HCT116 (cell line): ENCODE results near the gene PCCA. TPM values are rescaled to one million over a fixed set of nuclear protein-coding genes. Genes with fewer than 3 reads are reported as not detected.

Experiments used
- ATAC-seq: fragments of 200-7000 bp; cut with Tn5 transposase; 2 replicates; pipeline ENCODE4 v1.9.1; 2020; ENCODE audit warnings: mild to moderate bottlenecking, moderate library complexity
- BruUV-seq: library from RNA; stranded (reverse); fragments of 400-500 nt; replicated peaks from 2 replicates; lab custom pipeline; 2021; lab: Mats Ljungman, UMichigan
- CTCF ChIA-PET: fragments of 300-600 bp; sonication (Branson Sonifier 250); formaldehyde crosslinking; loops from one replicate; lab custom pipeline; 2021; ENCODE audit warnings: antibody characterized with exemption; lab: Charles Lee
- POLR2A ChIA-PET: fragments of 300-600, 350-600 bp; sonication (Branson Sonifier 250); formaldehyde crosslinking; loops from one replicate; lab custom pipeline; 2021; ENCODE audit warnings: antibody characterized with exemption; lab: Charles Lee
- RAD21 ChIA-PET, 2 experiments: fragments of 300-600 bp; sonication (Branson Sonifier 250); formaldehyde crosslinking; loops; one replicate each; lab custom pipeline; 2023; ENCODE audit warnings: low total read pairs in 2 of 2; ENCODE audit not compliant: uncharacterized antibody in 2 of 2, unreplicated experiment in 2 of 2, low non-redundant PET in 1 of 2; lab: Charles Lee
- DNase-seq: peaks from one replicate; pipeline ENCODE4 v3.0.0-alpha.2; 2010; ENCODE audit warnings: low read depth, low spot score
- H2AFZ ChIP-seq: fragments of 200-600 bp; shearing (Covaris generic), sonication (generic); 2 replicates; pipeline ENCODE4 v1.6.1; 2017; ENCODE audit warnings: low read depth, mixed run types, mixed read lengths, antibody characterized with exemption, low read length; ENCODE audit not compliant: poor library complexity, severe bottlenecking
- H3K27ac ChIP-seq: 2 replicates; pipeline ENCODE4 v1.5.1; 2012; ENCODE audit warnings: low read depth, low read length
- H3K27me3 ChIP-seq: fragments of 200-600 bp; sonication (generic); 2 replicates; pipeline ENCODE4 v1.6.1; 2016; ENCODE audit warnings: mixed run types, low read length, mixed read lengths; ENCODE audit not compliant: insufficient read depth
- H3K36me3 ChIP-seq, 2 experiments: fragments of 200-500 bp in 1 of 2; fragments of 200-600 bp in 1 of 2; sonication (Bioruptor generic) in 1 of 2; sonication (generic) in 1 of 2; 2 replicates each; pipeline versions ENCODE4 v1.5.1 to v1.6.1; 2014 to 2016; ENCODE audit warnings: low read length in 2 of 2, inconsistent platforms in 1 of 2, mixed read lengths in 1 of 2, mixed run types in 1 of 2; ENCODE audit not compliant: insufficient read depth in 2 of 2, control insufficient read depth in 1 of 2
- H3K4me1 ChIP-seq, 2 experiments: fragments of 200-600 bp in 1 of 2; sonication (generic) in 1 of 2; 2 replicates each; pipeline versions ENCODE4 v1.5.1 to v1.6.1; 2012 to 2017; ENCODE audit warnings: low read length in 2 of 2, inconsistent platforms in 1 of 2, mild to moderate bottlenecking in 1 of 2, mixed read lengths in 1 of 2, mixed run types in 1 of 2, moderate library complexity in 1 of 2; ENCODE audit not compliant: insufficient read depth in 2 of 2, control insufficient read depth in 1 of 2
- H3K4me2 ChIP-seq: fragments of 200-600 bp; sonication (generic); 2 replicates; pipeline ENCODE4 v1.6.1; 2017; ENCODE audit warnings: mixed run types, low read length, mixed read lengths
- H3K4me3 ChIP-seq, 2 experiments: fragments of 200-600 bp in 1 of 2; sonication (generic) in 1 of 2; replicated peaks in 1 of 2; 2 replicates each; pipeline ENCODE4 v1.5.1; 2011 to 2016; ENCODE audit warnings: low read length in 2 of 2, control low read depth in 1 of 2, low read depth in 1 of 2, mild to moderate bottlenecking in 1 of 2, mixed read lengths in 1 of 2, mixed run types in 1 of 2
- H3K79me2 ChIP-seq: fragments of 200-600 bp; sonication (generic); 2 replicates; pipeline ENCODE4 v1.6.1; 2017; ENCODE audit warnings: mild to moderate bottlenecking, mixed run types, low read length, moderate library complexity, mixed read lengths; ENCODE audit not compliant: insufficient read depth
- H3K9ac ChIP-seq: fragments of 200-600 bp; sonication (generic); 2 replicates; pipeline ENCODE4 v1.6.1; 2016; ENCODE audit warnings: low read length, mixed read lengths
- H3K9me2 ChIP-seq: fragments of 200-600 bp; sonication (generic), shearing (Covaris generic); 2 replicates; pipeline ENCODE4 v1.6.1; 2017; ENCODE audit warnings: mixed run types, mild to moderate bottlenecking, moderate library complexity; ENCODE audit not compliant: insufficient read depth
- H3K9me3 ChIP-seq, 2 experiments: fragments of 200-500 bp in 1 of 2; fragments of 200-600 bp in 1 of 2; sonication (Bioruptor generic) in 1 of 2; sonication (generic) in 1 of 2; 2 replicates each; pipeline ENCODE4 v1.6.1; 2014 to 2017; ENCODE audit warnings: low read length in 2 of 2, mixed read lengths in 2 of 2, inconsistent platforms in 1 of 2, low read depth in 1 of 2, mild to moderate bottlenecking in 1 of 2, mixed run types in 1 of 2, moderate library complexity in 1 of 2; ENCODE audit not compliant: control insufficient read depth in 1 of 2, insufficient read depth in 1 of 2
- H4K20me1 ChIP-seq: fragments of 200-600 bp; sonication (generic), shearing (Covaris generic); 2 replicates; pipeline ENCODE4 v1.6.1; 2017; ENCODE audit warnings: mixed run types, mild to moderate bottlenecking, moderate library complexity; ENCODE audit not compliant: insufficient read depth
- CBX3 ChIP-seq: IDR thresholded peaks from 2 replicates; pipeline ENCODE4 v1.6.1; 2012; ENCODE audit warnings: low read depth
- CEBPB ChIP-seq: IDR thresholded peaks from 2 replicates; pipeline ENCODE4 v1.6.1; 2012; ENCODE audit warnings: low read depth
- EGR1 ChIP-seq: IDR thresholded peaks from 2 replicates; pipeline ENCODE4 v1.6.1; 2012; ENCODE audit warnings: low read depth
- EZH2 ChIP-seq: fragments of 200-600 bp; sonication (generic); IDR thresholded peaks from 2 replicates; pipeline ENCODE4 v1.6.1; 2017; ENCODE audit warnings: antibody characterized with exemption, mixed run types
- FOSL1 ChIP-seq: IDR thresholded peaks from 2 replicates; pipeline ENCODE4 v1.6.1; 2012; ENCODE audit warnings: low read depth
- SIN3A ChIP-seq: IDR thresholded peaks from 2 replicates; pipeline ENCODE4 v1.6.1; 2012; ENCODE audit warnings: low read depth
- SP1 ChIP-seq: IDR thresholded peaks from 2 replicates; pipeline ENCODE4 v1.6.1; 2012; ENCODE audit warnings: low read depth
- SRF ChIP-seq: IDR thresholded peaks from 2 replicates; pipeline ENCODE4 v1.6.1; 2012; ENCODE audit warnings: low read depth
- ZNF274 ChIP-seq: fragments of 200-500 bp; sonication (Bioruptor generic); IDR thresholded peaks from 2 replicates; pipeline ENCODE4 v1.6.1; 2014; ENCODE audit warnings: mild to moderate bottlenecking, low read depth, low read length, inconsistent platforms
- intact Hi-C: fragments of 100-400 bp; cut with micrococcal nuclease; formaldehyde crosslinking; loops from 2 replicates; pipeline ENCODE4 v1.10.0; 2022
- total RNA-seq: library from RNA; stranded (reverse); gene quantifications from one replicate; pipeline ENCODE4 v1.2.1, GENCODE V29; 2021; ENCODE audit not compliant: unreplicated experiment
- TF ChIP-seq, protein P1 (sequence below): IDR thresholded peaks from 2 replicates; pipeline ENCODE4 v1.6.1; 2012; ENCODE audit warnings: low read depth

Gene PCCA
- total RNA-seq, 1 experiment from 2014 or later: 23.0 TPM

DNA sequence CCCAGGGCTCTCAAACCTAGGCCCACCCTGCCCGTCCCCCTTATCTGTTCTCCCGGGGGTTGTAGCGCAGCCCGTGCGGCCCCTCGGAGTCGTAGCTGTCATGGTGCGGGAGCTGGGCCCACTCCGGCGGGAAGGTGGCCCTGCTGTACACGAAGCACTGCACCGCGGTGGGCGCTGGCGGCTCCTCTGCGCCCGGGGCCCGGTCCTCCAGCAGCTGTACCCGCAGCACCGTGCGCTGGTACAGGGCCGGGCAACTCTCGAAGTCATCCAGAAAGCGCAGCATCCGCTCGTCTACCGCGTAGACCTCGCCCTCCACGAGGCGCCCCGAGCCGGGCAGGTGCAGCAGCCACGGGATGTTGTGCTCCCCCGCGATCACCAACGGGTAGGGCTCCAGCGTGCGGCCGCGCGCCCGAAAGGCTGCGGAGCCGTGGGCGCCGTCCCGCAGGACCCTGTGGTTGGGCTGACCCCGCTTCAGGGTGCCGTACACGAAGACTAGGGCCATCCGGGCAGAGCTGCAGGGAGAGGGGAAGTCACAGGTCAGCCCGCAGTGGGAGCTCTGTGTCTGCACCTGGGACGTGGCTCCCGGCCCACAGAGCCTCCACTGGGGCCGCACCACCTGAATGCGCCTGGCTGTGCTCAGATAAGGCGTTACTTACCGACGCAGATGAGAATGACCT is 443.3 kb downstream of the PCCA start:
- H3K4me1 ChIP-seq: no peaks in the 10 kb centered on the region
- DNase-seq (no peak), ATAC-seq (no peak)
- no TSS peak for BruUV-seq
- TF ChIP-seq SIN3A (no peak), CEBPB (no peak), FOSL1 (no peak), SRF (no peak), EZH2 (no peak), ZNF274 (no peak), CBX3 (no peak), EGR1 (no peak), SP1 (no peak)
- TF ChIP-seq, protein P1, sequence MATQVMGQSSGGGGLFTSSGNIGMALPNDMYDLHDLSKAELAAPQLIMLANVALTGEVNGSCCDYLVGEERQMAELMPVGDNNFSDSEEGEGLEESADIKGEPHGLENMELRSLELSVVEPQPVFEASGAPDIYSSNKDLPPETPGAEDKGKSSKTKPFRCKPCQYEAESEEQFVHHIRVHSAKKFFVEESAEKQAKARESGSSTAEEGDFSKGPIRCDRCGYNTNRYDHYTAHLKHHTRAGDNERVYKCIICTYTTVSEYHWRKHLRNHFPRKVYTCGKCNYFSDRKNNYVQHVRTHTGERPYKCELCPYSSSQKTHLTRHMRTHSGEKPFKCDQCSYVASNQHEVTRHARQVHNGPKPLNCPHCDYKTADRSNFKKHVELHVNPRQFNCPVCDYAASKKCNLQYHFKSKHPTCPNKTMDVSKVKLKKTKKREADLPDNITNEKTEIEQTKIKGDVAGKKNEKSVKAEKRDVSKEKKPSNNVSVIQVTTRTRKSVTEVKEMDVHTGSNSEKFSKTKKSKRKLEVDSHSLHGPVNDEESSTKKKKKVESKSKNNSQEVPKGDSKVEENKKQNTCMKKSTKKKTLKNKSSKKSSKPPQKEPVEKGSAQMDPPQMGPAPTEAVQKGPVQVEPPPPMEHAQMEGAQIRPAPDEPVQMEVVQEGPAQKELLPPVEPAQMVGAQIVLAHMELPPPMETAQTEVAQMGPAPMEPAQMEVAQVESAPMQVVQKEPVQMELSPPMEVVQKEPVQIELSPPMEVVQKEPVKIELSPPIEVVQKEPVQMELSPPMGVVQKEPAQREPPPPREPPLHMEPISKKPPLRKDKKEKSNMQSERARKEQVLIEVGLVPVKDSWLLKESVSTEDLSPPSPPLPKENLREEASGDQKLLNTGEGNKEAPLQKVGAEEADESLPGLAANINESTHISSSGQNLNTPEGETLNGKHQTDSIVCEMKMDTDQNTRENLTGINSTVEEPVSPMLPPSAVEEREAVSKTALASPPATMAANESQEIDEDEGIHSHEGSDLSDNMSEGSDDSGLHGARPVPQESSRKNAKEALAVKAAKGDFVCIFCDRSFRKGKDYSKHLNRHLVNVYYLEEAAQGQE: no peak
- no peaks in the 10 kb centered on the region for H4K20me1 ChIP-seq
- RAD21 ChIA-PET: no interaction called here
- no peak overlapping the region for H3K4me3 ChIP-seq
- H3K9me2 ChIP-seq: no peaks in the 10 kb centered on the region
- no peak overlapping the region for H3K4me2 ChIP-seq
- CTCF ChIA-PET: no interaction called here
- intact Hi-C loops: no loop called here
- H3K9me3 ChIP-seq: no peaks in the 10 kb centered on the region
- POLR2A ChIA-PET: no interaction called here
- no peak overlapping the region for H3K9ac ChIP-seq
- H2AFZ ChIP-seq: no peak overlapping the region
- no peaks in the 10 kb centered on the region for H3K79me2 ChIP-seq
- H3K36me3 ChIP-seq: no peaks in the 10 kb centered on the region
- no peaks in the 10 kb centered on the region for H3K27me3 ChIP-seq
- no peak overlapping the region for H3K27ac ChIP-seq
